GM21529 (cell line): ENCODE results near the gene MOK.
"Not testable (repeated sequence)": the region's sequence is repeated elsewhere in the genome, so short reads cannot be mapped to it uniquely, and the experiment has no call there.

Source experiments
- ATAC-seq: cut with Tn5 transposase; IDR thresholded peaks from one replicate; pipeline ENCODE4 v1.9.1; 2021; ENCODE audit not compliant: unreplicated experiment

MOK gene

GRCh38 chr14:102321456-102322422, 16.8 kb upstream of the MOK start:
- ATAC-seq: no peak

GRCh38 chr14:102320671-102321455, 15.9 kb upstream of the MOK start:
- no peak for ATAC-seq

GRCh38 chr14:102320033-102320660, 15.2 kb upstream of the MOK start:
- ATAC-seq: peak; percentile 9

GRCh38 chr14:102319351-102320032, 14.5 kb upstream of the MOK start, which contains the start of gene ZNF839:
ZNF839 (plus strand) TSS chr14:102319746; CDS start chr14:102319766, 20 bp downstream.
- ATAC-seq: peak; percentile 54

- ATAC-seq: no peak
These were observed 13.9 kb upstream of the MOK start for GRCh38 chr14:102318781-102319276.

- ATAC-seq: no peak
These were observed 12.7 kb upstream of the MOK start for GRCh38 chr14:102317564-102318248.

GRCh38 chr14:102316743-102317563, 12.0 kb upstream of the MOK start:
- peak; percentile 60 for ATAC-seq

GRCh38 chr14:102316338-102316742, 11.4 kb upstream of the MOK start:
- ATAC-seq: no peak

GRCh38 chr14:102315121-102315520, 10.2 kb upstream of the MOK start:
- no peak for ATAC-seq

- peak; percentile 54 for ATAC-seq
These were observed 9.5 kb upstream of the MOK start for GRCh38 chr14:102314242-102315011.

- ATAC-seq: no peak
These were observed 1.3 kb downstream of the MOK start for GRCh38 chr14:102303664-102304063.

- not testable (repeated sequence) for ATAC-seq
These were observed 6.5 kb downstream of the MOK start for GRCh38 chr14:102298303-102299070.

GRCh38 chr14:102297436-102298170, 7.4 kb downstream of the MOK start:
- ATAC-seq: no peak

GRCh38 chr14:102295270-102295669, 9.7 kb downstream of the MOK start:
- ATAC-seq: no peak

- no peak for ATAC-seq
These were observed 11.2 kb downstream of the MOK start for GRCh38 chr14:102293781-102294180.

GRCh38 chr14:102292441-102292840, 12.5 kb downstream of the MOK start:
- no peak for ATAC-seq

GRCh38 chr14:102288139-102288538, 16.8 kb downstream of the MOK start:
- ATAC-seq: no peak
